Stimulated activated CD8-positive, alpha-beta memory T cell treated with anti-CD3 and anti-CD28 coated beads, Interleukin-4, amount 100 ng/mL, for 24 hours (primary cell): ENCODE measurements around the gene SRSF3.
A peak's percentile ranks its signal among the peaks of the same experiment; 100 is the strongest.

Experiments
- DNase-seq: peaks from one replicate; pipeline ENCODE4 v3.0.0-alpha.2; 2020; ENCODE audit warnings: low read depth

The SRSF3 gene

DNA sequence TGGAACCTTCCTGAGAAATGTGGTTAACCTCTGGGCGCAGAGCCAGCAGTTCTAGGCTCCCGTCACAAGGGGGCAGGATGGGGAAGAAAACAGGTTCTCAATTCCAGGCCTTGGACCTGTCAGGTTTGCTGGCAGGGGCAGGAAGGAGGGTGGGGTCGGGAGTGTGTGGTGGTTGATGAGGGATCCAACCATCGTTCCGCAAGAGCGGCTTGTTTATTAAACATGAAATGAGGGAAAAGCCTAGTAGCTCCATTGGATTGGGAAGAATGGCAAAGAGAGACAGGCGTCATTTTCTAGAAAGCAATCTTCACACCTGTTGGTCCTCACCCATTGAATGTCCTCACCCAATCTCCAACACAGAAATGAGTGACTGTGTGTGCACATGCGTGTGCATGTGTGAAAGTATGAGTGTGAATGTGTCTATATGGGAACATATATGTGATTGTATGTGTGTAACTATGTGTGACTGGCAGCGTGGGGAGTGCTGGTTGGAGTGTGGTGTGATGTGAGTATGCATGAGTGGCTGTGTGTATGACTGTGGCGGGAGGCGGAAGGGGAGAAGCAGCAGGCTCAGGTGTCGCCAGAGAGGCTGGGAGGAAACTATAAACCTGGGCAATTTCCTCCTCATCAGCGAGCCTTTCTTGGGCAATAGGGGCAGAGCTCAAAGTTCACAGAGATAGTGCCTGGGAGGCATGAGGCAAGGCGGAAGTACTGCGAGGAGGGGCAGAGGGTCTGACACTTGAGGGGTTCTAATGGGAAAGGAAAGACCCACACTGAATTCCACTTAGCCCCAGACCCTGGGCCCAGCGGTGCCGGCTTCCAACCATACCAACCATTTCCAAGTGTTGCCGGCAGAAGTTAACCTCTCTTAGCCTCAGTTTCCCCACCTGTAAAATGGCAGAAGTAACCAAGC, 29.6 kb downstream of the SRSF3 start:
- DNase-seq = peak; percentile 63

GRCh38 chr6:36624461-36625157, 30.4 kb downstream of the SRSF3 start:
- DNase-seq = no peak

GRCh38 chr6:36625158-36625919, 31.2 kb downstream of the SRSF3 start:
- no peak for DNase-seq

- no peak for DNase-seq
Observed at GRCh38 chr6:36626636-36627035, 32.5 kb downstream of the SRSF3 start.

DNA sequence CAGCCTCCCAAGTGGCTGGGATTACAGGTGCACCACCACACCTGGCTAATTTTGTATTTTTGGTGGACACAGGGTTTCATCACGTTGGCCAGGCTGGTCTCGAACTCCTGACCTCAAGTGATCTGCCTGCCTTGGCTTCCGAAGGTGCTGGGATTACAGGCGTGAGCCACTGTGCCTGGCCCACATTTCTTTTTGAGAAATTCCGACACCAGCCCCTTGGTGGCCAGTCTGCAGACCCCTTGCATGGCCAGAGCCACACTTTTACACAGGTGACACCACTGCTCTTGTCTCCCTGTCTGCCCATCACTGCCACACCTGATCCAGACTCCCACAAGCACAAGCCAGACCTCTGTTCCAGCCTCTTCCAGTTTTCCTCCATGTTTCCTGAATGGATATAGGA, 33.0 kb downstream of the SRSF3 start:
- no peak for DNase-seq

DNA sequence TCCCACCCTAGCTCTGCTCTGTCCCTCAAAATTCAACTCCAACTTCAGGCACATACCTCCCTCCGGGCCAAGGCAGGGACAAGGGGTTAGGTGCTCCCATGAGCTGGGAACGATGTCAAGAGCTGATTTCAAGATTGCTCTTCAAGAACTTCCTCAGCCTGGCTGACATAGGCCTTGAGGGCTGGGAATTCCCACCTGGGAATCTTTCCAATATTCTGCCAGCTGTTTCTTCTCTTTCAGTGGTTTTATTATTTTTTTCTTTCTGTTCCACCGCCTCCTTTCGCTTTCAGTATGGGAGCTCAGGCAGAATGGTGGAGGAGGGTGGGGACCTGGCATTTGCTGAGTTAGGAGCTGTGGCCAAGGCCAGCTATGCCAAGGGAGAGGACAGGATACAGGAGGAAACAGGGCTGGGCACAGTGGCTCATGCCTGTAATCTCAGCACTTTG, 33.7 kb downstream of the SRSF3 start:
- no peak for DNase-seq

GRCh38 chr6:36629784-36630183, 35.6 kb downstream of the SRSF3 start:
- DNase-seq = no peak

- no peak for DNase-seq
Observed at GRCh38 chr6:36631326-36632011, 37.3 kb downstream of the SRSF3 start.

GRCh38 chr6:36633370-36633769, 39.2 kb downstream of the SRSF3 start:
- no peak for DNase-seq

DNA sequence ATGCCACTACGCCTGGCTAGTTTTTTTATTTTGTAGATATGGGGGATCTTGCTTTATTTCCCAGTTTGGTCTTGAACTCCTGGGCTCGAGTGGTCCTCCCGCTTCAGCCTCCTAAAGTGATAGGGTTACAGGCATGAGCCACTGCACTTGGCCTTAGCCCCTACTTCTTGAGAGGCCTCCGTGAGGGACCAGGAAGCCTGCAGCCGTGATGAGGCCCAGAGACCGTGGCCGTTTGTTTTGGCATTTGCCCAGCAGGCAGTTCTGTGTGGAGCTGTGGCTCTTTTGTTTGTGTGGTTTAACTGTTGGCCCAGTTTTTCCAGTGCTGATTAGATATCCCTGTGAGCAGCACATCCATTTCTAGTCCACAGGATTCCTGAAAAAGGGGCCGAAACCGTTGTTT, 39.8 kb downstream of the SRSF3 start:
- no peak for DNase-seq

GRCh38 chr6:36634317-36635108, 40.4 kb downstream of the SRSF3 start:
- no peak for DNase-seq

DNA sequence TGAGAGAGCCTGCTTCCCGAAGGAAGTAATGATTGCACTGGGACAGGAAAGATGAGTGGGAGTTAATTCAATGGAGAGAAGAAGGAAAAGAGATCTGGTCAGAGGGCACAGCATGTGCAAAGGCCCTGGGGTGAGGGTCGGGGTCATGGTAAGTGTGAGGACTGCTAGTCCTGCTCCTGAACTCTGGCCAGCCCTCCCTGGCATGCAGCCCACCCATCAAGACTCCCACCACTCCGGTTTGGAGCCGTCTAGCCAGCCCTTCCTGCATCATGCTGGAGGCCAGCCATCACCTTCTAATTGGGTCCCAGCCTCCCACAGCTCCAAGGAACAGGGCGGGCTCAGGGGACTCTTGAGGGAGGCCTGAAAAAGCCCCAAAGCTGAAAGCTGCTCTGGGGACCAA, 42.1 kb downstream of the SRSF3 start:
- no peak for DNase-seq

DNA sequence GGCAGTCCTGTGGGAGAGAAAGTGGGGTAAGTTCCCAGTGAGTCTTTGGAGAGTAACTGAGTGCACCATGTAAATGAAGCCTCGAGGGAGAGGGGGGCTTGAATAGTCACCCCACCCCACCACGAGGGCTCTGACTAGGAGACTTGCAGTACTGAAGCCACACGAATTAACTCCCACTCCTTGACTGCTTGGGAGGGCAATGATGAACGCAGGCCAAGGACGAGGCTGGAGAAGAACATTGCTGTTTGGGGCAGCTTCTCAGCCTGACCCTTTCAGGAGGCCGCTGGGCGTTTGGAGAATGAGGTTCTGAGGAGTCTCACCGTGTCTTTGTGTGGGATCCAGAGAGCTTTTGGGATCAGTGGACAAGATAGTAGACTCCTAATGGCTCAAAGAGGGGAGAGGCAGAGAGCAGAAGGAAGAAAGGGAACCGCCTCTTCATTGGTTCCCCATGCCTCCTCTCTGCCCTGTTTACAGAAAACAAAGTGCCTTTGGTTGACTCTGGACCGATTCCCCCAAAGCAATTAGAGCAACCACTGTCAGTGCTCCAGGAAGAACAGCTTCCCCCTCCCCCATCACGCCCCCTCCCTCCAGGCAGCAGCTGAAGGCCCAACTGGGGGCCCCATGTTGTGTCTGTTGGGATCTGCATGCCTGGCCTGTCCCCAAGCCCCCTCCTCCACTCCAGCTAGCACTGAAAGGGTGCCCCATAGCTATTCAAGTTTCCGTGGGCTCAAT, 42.7 kb downstream of the SRSF3 start:
- no peak for DNase-seq

- DNase-seq = no peak
Observed at GRCh38 chr6:36638579-36638978, 44.4 kb downstream of the SRSF3 start.

DNA sequence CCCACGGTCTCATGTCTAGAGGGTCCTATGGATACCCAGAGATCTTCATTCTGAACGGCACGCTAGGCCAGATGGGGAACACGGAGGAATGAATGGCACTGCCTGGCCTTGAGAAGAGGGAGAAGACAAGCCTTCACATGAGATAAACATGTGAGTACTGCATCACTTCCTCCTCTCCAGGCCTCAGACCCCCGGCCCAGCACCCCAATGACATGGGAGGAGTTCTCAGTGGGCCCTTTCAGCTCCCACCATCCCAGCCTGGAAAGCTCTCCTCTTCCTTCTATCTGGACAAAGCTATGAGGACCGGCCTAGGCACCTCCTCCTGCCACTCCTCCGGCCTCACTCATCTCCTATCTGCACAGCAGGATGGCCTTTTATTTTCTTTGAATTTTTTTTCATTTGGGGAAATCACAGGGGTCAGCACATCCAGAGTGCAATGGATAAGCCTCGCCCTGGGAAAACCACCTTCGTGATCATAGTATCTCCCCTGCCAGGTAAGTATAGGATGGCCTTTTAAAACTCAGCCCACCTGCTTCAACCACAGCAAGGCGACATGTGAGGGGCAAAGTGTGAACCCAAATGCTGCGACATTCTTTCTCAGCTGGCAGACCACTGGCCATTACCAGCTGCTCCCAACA, 45.1 kb downstream of the SRSF3 start:
- DNase-seq = no peak

- DNase-seq = no peak
Observed at GRCh38 chr6:36641543-36641942, 47.4 kb downstream of the SRSF3 start.

DNA sequence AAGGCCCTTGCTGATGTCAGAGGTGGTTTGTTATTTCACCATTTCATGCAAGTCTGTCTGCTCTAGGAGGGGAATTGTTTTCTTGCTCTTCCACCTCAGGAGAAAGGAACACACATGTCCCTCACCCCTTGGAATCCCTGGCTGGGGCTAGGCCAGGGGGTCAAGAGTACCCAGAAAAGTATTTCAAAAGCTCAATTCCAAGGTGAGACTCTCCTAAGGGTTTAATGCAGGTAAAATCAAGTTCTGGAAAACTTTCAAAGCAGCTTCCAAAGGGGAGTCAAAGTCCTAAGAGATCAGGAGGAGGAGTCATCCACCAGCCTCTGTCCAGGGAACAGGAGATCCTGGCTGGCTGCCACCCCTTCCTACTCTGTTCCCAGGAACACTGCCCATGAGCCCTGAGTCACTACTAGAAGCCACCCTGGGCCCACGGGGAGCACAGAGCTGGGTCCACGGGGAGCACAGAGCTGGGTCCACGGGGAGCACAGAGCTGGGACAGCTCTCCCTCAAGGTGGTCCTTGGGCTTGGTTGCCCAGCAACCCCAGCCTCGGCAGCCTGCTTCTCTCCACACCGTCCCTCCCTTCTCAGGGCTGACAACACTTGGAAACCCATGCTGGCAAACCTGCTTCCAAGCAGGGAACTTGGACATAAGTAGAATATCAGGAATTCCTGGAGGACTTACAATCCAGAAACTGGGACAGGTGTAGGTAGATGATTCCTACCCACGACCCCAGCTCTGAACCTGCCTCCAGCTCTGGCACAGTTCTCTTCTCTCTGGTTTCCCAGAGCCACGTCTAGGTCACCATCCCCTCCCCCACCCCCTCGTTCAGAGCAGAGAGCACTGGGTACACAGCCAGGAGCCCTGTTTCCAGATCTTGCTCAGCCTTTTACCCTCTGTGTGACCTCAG, 49.0 kb downstream of the SRSF3 start:
- no peak for DNase-seq

- DNase-seq = no peak
Observed at GRCh38 chr6:36643977-36644376, 49.8 kb downstream of the SRSF3 start.

GRCh38 chr6:36649086-36649485, 54.9 kb downstream of the SRSF3 start:
- DNase-seq = no peak
